HG03045 (cell line): ENCODE data around the gene CACNA1H.

Source experiments
- ATAC-seq: cut with Tn5 transposase; IDR thresholded peaks from one replicate; pipeline ENCODE4 v1.9.1; 2021; ENCODE audit warnings: mild to moderate bottlenecking, moderate library complexity; ENCODE audit not compliant: unreplicated experiment

The CACNA1H gene

DNA sequence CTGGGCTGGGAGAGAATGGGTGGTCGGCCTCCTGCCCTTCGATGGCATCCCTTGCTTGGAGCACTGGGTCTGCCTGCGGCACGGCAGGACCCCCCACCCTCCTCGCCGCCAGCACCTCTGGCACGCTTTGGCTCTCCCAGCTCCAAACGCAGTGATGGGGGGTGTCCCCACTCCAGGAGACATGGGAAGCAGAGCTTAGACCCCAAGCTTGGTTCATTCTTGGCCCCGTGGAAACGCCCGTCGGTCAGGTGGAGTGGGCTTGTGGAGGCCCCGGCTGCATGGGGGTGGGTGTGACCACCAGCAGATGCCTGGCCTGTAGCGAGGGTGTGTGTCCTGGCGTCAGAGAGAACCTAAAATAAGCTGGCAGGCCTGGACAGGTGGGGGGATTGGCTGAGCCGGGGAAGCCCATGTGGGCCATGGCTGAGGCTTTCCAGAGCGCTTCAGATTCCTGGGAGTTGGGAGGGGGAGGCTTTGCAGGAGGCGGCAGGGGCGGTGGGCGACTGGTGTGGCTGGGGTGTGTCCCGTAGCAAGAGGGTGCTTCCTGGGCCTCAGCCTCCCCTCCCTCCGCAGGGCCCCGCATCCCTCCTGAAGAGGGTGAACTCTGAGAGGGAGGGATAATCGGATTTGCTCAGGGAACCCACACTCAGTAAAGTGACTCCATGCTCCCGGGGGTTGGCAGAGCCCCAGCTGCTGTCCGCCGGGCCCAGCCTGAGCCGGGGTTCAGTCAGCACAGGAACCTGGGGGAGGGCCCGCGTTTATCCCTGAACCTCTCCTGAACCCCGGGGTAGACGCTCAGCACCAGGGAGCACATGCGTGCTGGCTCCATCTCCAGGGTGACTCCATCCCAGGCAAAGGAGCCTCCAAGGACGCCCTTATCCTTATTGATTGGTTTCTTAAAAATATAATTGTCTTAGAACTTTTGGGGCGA is 3.4 kb downstream of the CACNA1H start:
- no peak for ATAC-seq

DNA sequence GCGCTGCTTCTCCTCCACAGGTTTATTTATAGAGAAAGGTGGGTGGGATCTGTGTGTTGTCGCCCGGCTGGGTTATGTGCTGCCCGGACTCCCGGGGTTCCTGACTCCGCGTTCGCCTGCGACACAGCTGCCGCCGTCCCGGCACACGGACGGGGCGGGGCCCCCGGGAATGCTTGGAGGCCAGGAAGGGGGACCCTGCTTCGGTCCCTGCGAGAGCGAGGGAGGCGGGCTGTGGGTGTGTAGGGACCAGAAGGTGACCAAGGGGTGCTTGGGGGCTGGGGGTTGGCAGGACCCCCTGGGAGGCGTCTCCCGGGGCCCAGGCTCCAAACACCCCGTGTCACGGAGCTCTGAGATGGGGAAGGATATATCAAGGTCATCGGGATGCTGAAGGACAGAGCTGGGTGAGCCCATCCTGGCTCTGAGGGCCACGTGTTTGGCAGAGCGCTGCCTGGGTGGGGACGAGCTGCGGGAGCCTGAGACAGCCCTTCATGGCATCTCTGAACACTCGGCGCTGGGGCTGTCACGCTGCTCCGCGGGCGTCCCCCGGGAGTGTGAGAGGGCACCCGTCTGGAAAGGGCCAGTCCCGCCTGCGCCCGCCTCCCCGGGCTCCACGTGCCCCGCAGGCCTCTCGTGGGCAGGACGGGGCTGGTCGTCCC is 4.2 kb downstream of the CACNA1H start:
- no peak for ATAC-seq

DNA sequence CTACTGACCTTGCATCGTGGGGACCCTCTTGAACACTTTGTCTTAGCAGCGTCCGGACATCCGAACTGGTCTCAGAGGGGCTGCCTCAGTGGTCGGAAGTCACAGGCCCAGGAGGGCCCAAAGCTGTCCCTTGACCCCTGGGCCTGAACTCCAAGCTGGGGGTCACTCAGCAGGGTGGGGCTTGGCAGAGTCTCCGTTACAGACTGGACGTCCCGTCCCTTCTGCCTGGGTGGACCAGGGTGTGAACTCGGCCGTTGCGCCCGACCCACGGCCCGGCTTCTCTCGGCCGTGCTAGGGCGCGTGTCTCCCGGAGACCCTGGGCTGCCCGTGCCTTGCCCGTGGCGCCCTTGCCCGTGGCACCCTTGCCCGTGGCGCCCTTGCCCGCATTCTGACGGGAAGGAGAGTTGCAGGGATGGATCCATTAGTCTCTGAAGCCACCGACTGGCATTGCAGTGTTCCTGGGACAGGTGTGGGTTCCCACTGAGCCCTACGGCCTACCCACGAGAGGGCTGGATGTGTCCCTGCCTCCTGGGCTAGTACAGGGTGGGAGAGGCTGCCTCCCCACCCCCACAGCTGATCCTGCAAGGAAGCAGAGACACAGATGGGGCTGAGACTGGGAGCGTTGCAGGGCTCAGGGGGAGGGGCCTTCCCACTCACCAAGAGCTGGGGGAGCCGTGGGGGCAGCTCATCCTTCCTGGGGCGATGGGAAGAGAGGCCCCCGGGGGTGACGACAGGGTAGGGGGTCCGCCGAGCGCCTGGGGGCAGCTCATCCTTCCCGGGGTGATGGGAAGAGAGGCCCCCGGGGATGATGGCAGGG is 4.9 kb downstream of the CACNA1H start:
- ATAC-seq: no peak

DNA sequence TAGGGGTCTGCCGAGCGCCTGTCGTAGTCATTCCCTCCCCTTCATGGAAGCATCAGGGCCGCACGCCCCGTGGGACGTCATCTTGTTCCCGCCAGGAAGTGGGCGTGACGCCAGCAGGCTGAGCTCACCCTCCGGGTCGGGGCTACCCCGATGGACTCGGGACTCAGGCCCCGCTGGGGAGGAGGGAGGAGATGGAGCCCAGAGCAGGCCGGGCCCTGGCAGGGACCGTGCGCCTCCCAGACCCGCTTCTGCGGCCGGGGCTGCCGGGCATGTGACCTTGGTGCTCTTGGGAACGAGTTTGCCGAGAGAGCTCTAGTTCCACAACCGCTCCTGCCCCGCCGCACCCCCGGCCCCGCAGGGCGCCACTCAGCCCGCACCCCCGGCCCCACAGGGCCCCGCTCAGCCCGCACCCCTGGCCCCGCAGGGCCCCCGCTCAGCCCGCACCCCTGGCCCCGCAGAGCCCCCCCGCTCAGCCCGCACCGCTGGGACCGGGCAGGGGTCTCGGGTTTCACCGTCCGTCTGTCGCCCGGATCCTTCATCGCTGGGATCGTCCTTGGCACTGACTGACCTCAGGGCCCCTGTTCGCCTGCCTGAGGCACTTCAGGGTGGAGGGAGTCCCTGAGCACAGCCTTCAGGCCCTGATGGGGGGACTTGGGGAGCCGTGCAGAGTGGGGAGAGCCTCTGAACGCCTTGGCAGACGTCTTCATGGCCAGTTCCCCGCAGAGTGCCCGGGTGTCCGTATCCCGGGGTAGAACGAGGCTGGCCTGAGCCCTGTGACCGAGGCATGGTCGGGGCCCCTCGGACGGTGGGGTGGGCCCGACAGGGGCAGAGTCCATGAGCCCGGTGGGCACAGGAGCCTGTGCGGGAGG is 5.8 kb downstream of the CACNA1H start:
- ATAC-seq: no peak

DNA sequence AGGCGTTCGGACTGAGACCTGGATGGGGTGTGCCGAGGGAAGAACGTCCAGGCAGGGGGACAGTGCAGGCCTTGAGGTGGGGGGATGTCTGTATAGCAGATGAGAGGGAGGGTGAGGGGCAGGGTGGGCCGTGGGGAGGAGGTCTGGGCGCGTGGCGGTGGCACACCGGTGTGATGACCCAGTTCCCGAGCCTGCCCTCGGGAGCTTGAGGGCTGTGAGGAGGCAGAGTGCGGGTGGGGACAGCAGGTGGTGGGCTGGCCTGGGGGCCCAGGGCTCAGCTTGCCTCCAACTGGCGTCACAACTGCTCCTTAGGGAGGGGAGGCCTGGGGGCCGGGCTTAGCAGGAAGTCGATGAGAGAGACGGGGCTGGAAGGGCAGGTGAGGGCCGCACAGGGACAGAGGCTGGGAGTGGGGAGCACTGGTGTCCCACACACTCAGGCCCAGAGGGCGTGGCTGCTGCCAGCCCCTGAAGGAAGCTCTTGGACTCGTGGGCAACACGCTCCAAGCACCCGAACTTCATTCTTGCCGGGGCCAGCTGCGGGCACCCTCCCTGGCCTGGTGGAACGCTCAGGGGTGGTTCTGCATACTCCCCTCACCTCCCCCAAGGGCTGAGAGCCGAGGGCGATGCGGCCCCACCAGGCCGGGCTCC is 6.5 kb downstream of the CACNA1H start:
- ATAC-seq: no peak

DNA sequence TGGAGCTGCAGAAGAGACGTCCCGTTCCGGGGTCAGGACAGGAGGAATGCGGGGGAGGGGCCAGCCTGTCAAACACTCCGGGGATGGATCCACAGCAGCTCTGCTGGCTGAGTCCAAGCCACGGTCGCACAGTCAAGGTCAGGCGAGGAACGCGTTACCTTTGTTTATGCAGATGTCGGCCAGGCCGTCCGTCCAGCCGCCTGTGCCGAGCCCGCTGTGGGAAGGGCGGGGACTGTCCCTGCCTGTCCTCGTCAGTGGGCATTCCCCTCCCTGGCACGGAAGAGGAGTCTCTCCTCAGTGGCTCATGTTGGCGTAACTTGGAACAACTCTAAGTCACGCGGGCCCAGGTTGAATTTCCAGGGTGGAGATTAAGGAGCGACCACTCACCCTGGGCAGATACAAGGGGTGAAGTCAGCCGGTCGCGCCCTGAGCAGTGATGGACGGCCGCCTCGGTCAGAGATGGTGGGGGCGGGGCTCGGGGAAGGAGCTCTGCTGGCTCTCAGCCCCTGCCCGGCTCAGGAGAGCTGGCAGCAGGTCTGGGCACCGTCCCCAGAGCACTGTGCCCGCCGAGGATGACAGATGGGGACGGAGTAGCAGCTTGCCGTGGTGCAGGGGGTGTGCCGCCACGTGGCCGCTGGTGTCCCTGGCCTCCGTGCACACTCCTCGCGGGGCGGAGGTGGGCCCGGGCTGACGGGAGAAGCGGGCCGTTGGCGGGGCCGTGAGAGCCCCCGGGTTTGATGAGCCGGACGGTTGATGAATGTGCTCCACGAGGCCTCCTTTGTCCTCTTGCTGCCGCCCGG is 7.3 kb downstream of the CACNA1H start:
- ATAC-seq: no peak

DNA sequence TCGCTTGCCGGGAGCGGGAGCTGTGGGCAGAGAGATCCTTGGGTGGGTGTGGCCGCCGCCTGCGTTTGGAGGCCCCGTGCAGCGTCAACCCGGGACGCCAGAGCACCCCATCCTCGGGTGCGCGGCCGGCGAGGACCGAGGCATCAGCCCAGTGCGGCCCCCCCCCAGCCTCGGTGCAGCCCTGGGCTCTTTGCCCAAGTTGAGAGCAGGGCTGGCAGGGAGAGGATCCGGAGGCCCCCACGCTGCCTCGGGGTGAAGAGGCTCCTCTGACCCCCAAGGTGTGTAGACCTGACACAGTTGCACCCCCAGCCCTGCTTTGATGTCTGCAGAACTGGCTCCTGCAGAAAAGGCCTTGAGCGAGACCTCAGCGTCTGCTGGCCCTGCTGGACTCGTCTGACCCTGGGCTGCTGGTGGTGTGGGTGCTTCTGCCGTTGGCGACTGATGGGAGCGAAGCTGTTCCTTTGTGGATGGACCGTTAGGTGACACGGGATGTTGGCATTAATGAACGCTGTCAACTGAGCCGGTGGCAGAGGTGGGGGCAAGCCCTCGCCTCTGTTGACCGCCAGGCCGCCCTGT is 8.0 kb downstream of the CACNA1H start:
- no peak for ATAC-seq

DNA sequence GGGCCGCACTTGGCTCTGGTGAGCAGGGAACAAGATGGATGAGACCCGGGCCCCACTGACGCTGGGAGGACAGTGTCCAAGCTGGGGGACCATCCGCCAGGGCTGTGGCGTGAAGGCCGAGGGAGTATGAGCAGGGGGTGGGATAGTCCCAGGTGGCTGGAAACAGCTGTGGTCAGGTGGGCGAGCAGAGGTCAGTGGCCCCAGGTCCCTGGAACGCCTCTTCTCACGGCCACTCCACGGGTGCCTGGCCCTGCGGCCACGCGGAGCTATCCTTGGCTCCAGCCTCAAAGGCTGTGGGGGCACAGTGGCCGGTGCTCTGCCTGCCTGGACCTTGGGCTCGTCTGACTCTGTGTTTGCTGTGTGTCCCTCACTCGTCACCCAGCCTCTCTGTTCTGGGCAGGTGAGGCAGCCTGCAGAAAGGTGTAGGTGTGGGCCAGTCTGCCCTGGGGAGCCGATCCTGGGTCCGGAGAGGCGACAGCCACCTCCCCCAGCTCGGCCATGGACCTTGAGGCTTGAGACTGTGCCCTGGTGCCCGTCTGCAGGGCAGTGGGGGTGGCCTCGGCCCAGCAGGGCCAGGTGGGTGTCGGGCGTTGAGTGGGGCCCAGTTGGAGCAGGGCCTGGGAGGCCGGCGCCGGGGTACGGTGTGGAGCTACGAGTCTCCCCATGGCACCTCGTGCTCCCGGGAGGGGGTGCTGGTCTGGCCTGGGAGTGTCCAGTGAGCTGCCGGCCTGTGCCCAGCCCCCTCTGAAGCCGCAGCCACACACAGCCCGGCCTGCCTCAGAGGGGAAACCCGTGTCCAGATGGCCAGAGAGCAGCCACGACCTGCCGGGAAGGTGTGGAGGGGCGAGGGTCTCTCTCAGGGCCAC is 10.0 kb downstream of the CACNA1H start:
- no peak for ATAC-seq

DNA sequence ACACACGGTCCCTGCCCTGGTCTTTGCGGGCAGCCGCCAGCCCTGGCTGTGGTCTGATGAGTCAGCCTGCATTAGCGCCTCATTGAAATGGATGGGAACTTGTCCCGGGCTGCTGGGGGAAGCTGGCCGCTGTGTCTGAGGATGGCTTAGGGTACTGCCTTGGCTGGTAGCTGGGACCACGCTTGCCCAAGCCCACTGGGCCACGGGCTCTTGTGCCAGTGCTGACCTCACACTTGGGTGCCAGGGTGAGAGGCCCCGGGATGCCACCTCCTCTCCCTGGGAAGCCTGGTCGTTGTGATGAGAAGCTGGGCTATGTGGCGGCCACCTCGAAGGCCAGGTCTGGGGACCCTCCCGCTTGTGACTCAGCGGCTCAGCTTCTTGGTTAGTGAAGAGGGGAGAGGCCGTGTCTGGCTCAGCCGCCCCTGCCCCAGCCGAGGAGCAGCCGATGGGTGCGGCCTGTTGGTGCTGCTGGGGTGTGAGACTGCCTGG is 10.7 kb downstream of the CACNA1H start:
- ATAC-seq: no peak

DNA sequence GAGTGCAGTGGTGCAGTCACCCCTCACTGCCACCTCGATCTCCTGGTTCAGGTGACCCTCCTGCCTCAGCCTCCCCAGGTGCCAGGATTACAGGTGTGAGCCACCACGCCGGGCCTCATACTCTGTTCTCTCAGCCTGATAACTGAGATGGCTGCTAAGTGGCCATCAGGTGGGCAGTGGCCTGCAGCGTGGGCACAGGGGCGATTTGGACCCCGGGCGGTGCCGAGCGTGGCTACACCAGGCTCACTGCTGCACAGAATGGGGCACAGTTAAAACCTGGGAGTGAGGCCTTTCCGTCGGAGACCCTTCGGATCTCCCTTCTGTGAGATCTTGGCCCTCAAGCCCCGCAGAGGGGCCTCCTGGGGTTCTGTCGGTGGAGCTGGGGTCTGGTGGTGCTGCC is 11.5 kb downstream of the CACNA1H start:
- ATAC-seq: no peak

DNA sequence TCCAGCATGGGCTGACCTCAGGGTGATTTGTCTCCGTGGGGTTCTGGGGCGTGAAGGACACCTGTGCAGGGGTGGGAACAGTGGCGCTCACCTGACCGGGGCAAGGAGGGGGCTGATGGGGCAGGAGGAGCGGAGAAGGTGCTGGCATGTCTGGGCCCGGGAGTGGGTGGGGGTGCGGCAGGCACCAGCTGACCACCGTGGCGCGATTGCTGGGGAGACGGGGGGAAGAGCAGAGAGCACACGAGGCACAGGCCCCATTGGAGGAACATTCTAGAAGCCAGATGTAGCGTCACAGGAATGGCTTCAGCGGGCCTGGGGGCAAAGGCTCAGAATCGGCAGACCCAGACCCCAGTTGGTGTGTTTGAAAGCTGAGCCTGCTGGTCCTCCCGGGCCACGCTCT is 12.1 kb downstream of the CACNA1H start:
- no peak for ATAC-seq

DNA sequence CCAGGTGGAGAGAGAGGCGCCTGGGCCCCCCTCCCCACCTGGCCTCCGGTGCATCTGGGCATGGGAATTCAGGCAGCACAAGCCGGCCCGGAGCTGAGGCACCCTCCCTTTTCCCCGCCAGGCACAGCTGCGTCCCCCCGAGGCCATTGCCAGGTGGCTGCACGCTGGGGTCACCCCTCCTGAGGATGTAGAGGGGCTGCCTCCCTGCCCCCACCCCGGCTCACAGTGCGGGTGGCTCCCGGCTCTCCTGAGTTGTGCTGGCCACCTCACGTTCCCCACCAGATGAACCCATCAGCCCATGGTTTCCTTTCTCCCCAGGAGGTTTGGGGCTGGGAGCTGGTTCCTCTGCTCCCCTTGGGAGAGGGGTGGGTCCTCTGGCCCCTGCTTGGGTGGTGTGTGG is 12.6 kb downstream of the CACNA1H start:
- ATAC-seq: no peak

DNA sequence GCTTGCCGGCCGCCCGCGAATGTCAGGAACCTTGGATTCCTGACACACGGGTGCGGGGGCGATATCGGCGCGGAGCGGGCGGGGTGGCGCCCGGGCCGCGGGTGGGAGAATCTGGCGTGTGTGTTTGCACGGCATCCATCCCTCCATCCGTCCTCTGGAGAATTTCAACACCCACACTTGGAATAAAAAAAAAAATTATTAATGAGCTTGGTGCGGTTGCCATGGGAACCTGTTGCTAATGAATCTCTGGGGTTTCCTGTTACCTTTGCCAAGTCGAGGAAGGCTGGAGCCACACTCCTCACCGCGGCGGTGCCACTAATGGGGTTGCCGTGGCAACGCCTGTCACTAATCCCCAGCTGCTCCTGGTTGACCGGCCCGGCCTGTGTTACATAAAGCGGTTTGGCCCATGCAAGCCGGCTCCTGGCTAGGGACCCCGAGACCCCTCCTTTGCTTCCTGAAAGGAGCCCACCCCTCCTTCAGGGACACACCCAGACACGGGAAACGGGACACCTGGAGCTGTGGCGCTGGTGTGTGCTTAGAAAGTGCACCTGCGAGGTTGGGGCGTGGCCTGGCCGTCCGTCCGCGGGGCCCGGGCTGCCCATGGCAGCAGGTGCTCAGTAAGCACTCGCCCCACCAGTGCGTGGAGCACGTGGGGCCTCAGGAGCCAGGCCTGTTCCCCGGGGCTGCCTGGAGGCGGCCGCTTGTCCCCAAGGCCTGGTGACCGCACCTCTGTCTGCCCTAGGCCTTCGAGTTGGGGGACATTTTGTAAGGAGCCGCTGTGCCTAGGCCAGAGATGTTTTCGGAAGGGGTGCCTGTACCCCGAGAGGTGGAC is 14.6 kb downstream of the CACNA1H start:
- ATAC-seq: no peak

DNA sequence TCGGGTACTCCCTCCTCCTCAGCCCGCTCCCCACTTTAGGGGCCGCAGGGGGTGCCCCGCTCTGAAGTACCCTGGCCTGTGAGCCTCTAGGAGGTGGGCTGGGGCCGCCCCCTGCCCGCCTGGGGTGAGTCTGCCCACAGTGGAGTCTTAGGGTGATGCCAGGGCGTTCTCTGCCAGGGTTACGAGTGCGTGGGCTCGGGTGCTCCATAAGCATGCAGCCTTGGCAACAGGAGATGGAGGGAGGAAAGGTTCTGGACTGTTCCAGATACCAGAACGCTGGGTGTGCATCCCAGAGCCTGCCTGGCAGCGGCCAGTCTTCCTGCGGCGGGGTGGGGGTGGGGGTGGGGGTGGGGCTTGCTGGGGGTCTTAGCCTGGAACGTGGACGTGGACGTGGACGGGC is 15.9 kb downstream of the CACNA1H start:
- ATAC-seq: no peak

DNA sequence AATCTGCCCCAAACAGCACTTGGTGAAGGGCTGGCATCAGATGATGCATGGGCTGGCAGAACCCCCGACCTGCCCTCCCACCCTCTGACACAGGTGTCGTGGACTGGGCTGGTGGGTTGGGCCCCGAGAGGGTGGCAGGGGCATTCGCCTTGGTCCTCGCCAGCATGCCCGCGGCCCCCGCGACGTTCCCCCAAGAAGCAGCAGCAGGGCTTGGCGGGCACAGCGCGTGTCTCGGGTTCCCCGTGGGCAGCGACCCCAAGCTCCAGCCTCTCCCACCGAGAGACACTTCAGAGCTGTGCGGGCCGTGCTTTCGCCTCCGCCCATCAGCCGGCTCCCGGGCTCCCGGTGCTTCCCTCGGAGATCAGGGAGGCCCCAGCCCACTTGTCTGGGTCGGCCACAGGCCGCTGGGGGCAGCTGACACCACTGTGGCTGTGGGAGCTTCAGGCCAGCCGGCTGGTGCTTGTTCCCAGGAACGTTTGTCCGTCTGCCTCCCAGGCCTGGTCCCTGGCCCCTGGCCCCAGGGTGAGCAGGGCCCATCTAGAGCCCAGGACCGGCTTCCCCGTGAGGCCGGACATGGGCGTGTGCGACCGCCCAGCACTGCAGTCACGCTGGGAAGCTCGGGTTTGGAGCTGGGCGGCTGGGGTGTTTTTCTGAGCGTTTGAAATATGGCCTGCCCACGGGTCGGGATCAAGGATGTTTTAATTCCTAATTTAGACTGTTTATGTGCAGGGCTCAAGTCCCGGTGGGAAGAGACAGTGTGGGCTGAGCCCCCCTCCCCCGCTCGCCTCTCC is 16.6 kb downstream of the CACNA1H start:
- no peak for ATAC-seq

DNA sequence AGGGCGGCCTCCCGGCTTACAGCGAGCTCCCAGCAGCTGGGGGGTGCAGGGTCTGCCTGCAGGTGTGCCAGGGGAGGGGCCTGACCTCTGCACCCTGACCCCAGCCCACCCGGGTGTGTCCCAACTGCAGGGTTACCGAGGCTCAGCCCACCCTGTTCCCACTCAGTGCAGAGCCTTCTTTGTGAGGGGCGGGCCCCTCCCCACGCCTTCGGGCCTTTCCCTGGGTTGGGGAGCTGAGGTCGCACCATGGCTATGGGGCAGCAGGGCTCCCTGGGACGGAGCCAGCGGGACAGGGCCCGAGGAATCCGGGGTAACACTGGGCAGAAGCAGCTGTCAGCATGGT is 17.1 kb downstream of the CACNA1H start:
- no peak for ATAC-seq
